BJ (cell line): Measurements from ENCODE around the gene IQGAP1. TPM values are rescaled to one million over a fixed set of nuclear protein-coding genes. Genes with fewer than 3 reads are reported as not detected.

Experiments used
- CTCF ChIA-PET: fragments of 350-600 bp; formaldehyde crosslinking; extraction: SDS; loops from one replicate; lab custom pipeline; 2021; ENCODE audit warnings: antibody characterized with exemption, inconsistent platforms; lab: Yijun Ruan, JAX
- POLR2A ChIA-PET: fragments of 300-600 bp; sonication (Branson Sonifier 250); formaldehyde crosslinking; extraction: SDS; loops from one replicate; lab custom pipeline; 2021; ENCODE audit warnings: antibody characterized with exemption; lab: Charles Lee
- DNase-seq: peaks from one replicate; pipeline ENCODE4 v3.0.0-alpha.2; 2011; ENCODE audit warnings: low read depth
- H3K27me3 ChIP-seq: 2 replicates; pipeline ENCODE4 v1.6.0; 2011; ENCODE audit warnings: low read length; ENCODE audit not compliant: control insufficient read depth, insufficient read depth
- H3K36me3 ChIP-seq: 2 replicates; pipeline ENCODE4 v1.5.1; 2011; ENCODE audit warnings: low read length; ENCODE audit not compliant: control insufficient read depth, insufficient read depth
- H3K4me3 ChIP-seq: 2 replicates; pipeline ENCODE4 v1.5.1; 2011; ENCODE audit warnings: low read depth, mild to moderate bottlenecking, control low read depth, low read length
- polyA minus RNA-seq: library from RNA; depleted of rRNA, polyadenylated mRNA; stranded (reverse); fragments of >200 nt; gene quantifications from 2 replicates; pipeline ENCODE4 v1.2.3, GENCODE V29; 2011; rRNA and poly(A)+ RNA removed
- polyA plus RNA-seq: library from polyadenylated mRNA; depleted of rRNA; stranded (reverse); fragments of >200 nt; gene quantifications from 2 replicates; pipeline ENCODE4 v1.2.3, GENCODE V29; 2011; rRNA removed
- TF ChIP-seq, protein P1 (sequence below): IDR thresholded peaks from 2 replicates; pipeline ENCODE4 v1.5.1; 2011; ENCODE audit warnings: low read depth, mild to moderate bottlenecking, control low read depth, inconsistent platforms, low read length, moderate library complexity; ENCODE audit not compliant: insufficient read depth

The IQGAP1 gene, protein sequence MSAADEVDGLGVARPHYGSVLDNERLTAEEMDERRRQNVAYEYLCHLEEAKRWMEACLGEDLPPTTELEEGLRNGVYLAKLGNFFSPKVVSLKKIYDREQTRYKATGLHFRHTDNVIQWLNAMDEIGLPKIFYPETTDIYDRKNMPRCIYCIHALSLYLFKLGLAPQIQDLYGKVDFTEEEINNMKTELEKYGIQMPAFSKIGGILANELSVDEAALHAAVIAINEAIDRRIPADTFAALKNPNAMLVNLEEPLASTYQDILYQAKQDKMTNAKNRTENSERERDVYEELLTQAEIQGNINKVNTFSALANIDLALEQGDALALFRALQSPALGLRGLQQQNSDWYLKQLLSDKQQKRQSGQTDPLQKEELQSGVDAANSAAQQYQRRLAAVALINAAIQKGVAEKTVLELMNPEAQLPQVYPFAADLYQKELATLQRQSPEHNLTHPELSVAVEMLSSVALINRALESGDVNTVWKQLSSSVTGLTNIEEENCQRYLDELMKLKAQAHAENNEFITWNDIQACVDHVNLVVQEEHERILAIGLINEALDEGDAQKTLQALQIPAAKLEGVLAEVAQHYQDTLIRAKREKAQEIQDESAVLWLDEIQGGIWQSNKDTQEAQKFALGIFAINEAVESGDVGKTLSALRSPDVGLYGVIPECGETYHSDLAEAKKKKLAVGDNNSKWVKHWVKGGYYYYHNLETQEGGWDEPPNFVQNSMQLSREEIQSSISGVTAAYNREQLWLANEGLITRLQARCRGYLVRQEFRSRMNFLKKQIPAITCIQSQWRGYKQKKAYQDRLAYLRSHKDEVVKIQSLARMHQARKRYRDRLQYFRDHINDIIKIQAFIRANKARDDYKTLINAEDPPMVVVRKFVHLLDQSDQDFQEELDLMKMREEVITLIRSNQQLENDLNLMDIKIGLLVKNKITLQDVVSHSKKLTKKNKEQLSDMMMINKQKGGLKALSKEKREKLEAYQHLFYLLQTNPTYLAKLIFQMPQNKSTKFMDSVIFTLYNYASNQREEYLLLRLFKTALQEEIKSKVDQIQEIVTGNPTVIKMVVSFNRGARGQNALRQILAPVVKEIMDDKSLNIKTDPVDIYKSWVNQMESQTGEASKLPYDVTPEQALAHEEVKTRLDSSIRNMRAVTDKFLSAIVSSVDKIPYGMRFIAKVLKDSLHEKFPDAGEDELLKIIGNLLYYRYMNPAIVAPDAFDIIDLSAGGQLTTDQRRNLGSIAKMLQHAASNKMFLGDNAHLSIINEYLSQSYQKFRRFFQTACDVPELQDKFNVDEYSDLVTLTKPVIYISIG (N-terminal part only)
- polyA plus RNA-seq (88.7 and 137 TPM in 2 replicates), polyA minus RNA-seq (164 and 170 TPM in 2 replicates)

DNA sequence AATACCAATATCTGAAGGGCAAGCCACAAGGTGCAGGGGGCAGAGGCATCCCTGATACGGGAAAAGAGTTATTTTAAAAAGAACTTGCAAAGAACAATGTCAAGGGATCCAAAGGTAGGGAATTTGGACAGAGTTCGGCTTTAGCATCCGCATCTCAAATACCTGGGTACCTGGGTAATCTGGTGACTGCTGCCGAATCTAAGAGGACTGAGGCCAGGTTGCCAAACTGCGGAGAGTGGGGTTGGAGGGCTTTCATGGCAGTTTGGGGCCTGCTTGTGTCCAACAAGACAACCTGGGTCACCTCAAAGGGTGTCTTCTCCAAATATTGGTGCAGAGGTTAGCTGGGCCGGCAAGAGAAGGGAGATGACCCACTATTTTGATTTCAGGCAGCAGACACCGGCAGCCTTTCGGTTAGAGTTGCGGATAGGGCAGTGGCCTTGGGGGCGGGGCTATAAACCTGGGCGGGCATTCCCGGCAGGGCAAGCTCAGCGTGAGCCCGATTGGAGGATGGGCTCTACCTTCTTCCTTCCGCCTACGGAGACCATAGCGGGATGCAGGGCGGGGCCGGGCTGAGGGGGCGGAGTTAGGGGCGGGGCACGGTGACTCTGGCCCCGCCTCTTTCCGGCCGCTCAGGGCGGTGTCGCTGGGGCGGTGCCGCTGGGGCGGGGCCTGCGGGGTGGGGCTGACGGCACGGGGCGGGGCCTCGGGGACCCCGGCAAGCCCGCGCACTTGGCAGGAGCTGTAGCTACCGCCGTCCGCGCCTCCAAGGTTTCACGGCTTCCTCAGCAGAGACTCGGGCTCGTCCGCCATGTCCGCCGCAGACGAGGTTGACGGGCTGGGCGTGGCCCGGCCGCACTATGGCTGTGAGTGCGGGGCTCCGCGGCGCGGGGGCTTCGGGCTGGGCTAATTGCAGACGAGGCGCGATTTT, at the start of gene IQGAP1:
Gene IQGAP1, plus strand, starts transcription at position 709 of the 928 bp plus-strand sequence. Its CDS starts 100 bp downstream, at position 809.
- peak; percentile 67 for DNase-seq
- Histone ChIP-seq H3K4me3 (peak within 1 kb of the TSS; percentile 87), H3K27me3 (no peaks in the 10 kb centered on the region), H3K36me3 (no peaks in the 10 kb centered on the region)
- ChIA-PET POLR2A (interaction anchor here (0.5 to 1.3 kb wide), 6 partner anchors 14 to 172 kb away, joined by 3 to 5 read pairs (median 3); no protein-coding TSS in a partner anchor), CTCF (interaction anchor here (0.6 to 1.8 kb wide), 3 partner anchors 17 to 77 kb away, joined by 3 to 9 read pairs (median 3); no protein-coding TSS in a partner anchor)
- TF ChIP-seq, protein P1, sequence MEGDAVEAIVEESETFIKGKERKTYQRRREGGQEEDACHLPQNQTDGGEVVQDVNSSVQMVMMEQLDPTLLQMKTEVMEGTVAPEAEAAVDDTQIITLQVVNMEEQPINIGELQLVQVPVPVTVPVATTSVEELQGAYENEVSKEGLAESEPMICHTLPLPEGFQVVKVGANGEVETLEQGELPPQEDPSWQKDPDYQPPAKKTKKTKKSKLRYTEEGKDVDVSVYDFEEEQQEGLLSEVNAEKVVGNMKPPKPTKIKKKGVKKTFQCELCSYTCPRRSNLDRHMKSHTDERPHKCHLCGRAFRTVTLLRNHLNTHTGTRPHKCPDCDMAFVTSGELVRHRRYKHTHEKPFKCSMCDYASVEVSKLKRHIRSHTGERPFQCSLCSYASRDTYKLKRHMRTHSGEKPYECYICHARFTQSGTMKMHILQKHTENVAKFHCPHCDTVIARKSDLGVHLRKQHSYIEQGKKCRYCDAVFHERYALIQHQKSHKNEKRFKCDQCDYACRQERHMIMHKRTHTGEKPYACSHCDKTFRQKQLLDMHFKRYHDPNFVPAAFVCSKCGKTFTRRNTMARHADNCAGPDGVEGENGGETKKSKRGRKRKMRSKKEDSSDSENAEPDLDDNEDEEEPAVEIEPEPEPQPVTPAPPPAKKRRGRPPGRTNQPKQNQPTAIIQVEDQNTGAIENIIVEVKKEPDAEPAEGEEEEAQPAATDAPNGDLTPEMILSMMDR, result no peak

DNA sequence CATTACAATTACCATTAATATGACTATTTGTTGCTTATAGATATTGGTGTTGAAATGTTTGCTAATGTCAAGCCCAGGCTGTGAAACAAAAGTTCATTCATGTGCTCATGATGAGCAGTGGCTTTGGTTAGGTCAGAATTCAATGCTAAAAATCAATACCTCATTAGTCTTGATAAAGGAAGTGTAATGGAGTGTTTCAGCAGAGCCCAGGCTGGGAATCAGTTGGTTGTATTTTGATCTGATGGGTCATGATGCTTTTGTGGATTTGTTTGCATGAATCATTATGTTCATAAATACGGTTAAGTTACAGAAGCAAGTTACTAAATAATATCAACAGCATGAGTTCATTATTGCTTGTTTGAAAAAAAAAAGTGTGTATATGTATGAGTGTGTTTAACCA, 49.5 kb upstream of the IQGAP1 start:
- ChIA-PET POLR2A (no interaction called here), CTCF (interaction anchor here (2.5 kb wide), 1 partner anchor 19 kb away, joined by 18 read pairs; no protein-coding TSS in a partner anchor)
- TF ChIP-seq, protein P1, result no peak
- Histone ChIP-seq H3K4me3 (no peak overlapping the region), H3K36me3 (no peaks in the 10 kb centered on the region), H3K27me3 (no peaks in the 10 kb centered on the region)
- DNase-seq, result no peak

DNA sequence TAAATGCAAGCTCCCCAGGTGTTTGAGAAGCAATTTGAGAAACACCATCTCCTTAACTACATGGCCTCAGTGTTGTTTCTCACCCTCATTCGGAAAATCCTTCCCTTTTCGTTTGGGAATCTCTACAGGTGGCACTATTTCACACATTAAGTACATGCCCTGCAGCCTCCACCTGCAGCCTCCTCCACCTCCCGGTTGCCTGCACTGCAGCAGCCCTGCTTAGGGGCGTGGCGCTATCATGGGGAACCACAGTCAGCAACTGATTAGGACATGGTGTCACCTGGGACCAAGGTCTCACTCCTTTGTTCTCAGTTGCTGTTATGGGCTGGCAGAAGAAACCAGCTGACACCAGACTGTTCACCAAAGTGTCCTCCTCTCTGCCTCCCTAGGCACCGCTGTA, 47.7 kb upstream of the IQGAP1 start:
- POLR2A ChIA-PET, result no interaction called here
- CTCF ChIA-PET, result interaction anchor here (1.1 kb wide), 1 partner anchor 20 kb away, joined by 6 read pairs; no protein-coding TSS in a partner anchor
- no peaks in the 10 kb centered on the region for H3K36me3 ChIP-seq

DNA sequence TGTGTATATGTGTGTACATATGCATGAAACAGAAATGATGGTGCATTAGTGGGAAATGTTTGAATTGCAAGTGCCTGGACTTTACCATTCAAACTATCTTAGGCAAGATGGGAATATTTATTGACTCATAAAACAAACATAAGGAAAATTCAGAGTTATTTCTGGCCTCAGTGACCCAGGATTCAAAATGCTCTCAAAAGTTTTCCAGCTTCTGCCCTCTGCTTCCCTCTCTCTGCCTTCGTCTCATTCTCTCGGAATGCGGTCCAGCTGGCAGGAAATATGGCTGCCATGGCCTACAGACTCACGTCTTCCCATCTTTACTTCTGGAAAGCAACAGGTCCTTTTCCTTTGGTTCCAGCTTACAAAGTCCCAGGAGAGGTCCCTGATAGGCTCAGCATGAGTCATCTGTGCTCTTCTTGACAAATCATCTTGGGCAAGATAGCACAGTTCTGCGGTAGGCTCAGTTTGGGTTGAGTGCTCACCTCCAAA, 44.7 kb upstream of the IQGAP1 start:
- no peak overlapping the region for H3K4me3 ChIP-seq
- no peaks in the 10 kb centered on the region for H3K36me3 ChIP-seq
- ChIA-PET CTCF (no interaction called here), POLR2A (no interaction called here)
- DNase-seq, result no peak
- no peaks in the 10 kb centered on the region for H3K27me3 ChIP-seq
- TF ChIP-seq, protein P1, result no peak

More for the DNA sequence above, 47.7 kb upstream of the IQGAP1 start:
- TF ChIP-seq, protein P1, result no peak
- H3K4me3 ChIP-seq, result no peak overlapping the region
- no peak for DNase-seq
- H3K27me3 ChIP-seq, result no peaks in the 10 kb centered on the region
